Cardiac fibroblast (primary cell): ENCODE measurements around the gene RPA1.
"Not testable (repeated sequence)": the region's sequence is repeated elsewhere in the genome, so short reads cannot be mapped to it uniquely, and the experiment has no call there.

Source experiments
- DNase-seq, 2 donors: peaks; one replicate each; pipeline versions ENCODE4 v3.0.0 to v3.0.0-alpha.2; 2010; ENCODE audit warnings: low read depth in 2 of 2
- H3K4me3 ChIP-seq, 2 donors: replicated peaks in 1 of 2; 1 replicate in 1 of 2; 2 replicates in 1 of 2; pipeline ENCODE4 v1.5.1; 2011; ENCODE audit warnings: low read depth in 2 of 2, low read length in 2 of 2, mild to moderate bottlenecking in 2 of 2, moderate library complexity in 1 of 2
- CTCF ChIP-seq: IDR thresholded peaks from one replicate; pipeline ENCODE4 v1.5.1; 2011; ENCODE audit warnings: low read depth, mild to moderate bottlenecking, low read length, inconsistent platforms

RPA1 gene

GRCh38 chr17:1787301-1787902, 42.4 kb upstream of the RPA1 start:
- no peak for TF ChIP-seq CTCF
- H3K4me3 ChIP-seq = no peak overlapping the region
- peak; percentile 91 to 93 for DNase-seq

GRCh38 chr17:1789936-1790335, 39.9 kb upstream of the RPA1 start:
- no peak for DNase-seq
- no peak for TF ChIP-seq CTCF
- H3K4me3 ChIP-seq = no peak overlapping the region

GRCh38 chr17:1792495-1793446, 37.0 kb upstream of the RPA1 start:
- TF ChIP-seq CTCF = no peak
- no peak overlapping the region for H3K4me3 ChIP-seq
- no peak for DNase-seq

GRCh38 chr17:1793447-1793806, 36.4 kb upstream of the RPA1 start:
- DNase-seq = peak in 1 of 2 donors; percentile 11
- no peak for TF ChIP-seq CTCF
- H3K4me3 ChIP-seq = no peak overlapping the region

- DNase-seq = peak in 1 of 2 donors; percentile 54
- H3K4me3 ChIP-seq = no peak overlapping the region
- no peak for TF ChIP-seq CTCF
Measured at GRCh38 chr17:1796800-1797199, 33.0 kb upstream of the RPA1 start.

GRCh38 chr17:1797323-1797722, 32.5 kb upstream of the RPA1 start:
- no peak for DNase-seq
- no peak overlapping the region for H3K4me3 ChIP-seq
- no peak for TF ChIP-seq CTCF

- not testable (repeated sequence) for DNase-seq, H3K4me3 ChIP-seq
Measured at GRCh38 chr17:1797846-1798245, 32.0 kb upstream of the RPA1 start.
